H54 (cell line): ENCODE results near the gene FZD1.

ENCODE experiments used
- DNase-seq: peaks from one replicate; pipeline ENCODE4 v3.0.0; 2011; ENCODE audit warnings: low spot score, mixed read lengths; ENCODE audit not compliant: insufficient read length
- FAIRE-seq: peaks from 3 replicates; lab custom pipeline; 2011; peaks lifted over from hg19 to GRCh38; lab: Jason Lieb, UNC
- POLR2A ChIP-seq: IDR thresholded peaks from 2 replicates; pipeline ENCODE4 v1.6.1; 2011; ENCODE audit warnings: low read depth, mild to moderate bottlenecking, low read length

The FZD1 gene

DNA sequence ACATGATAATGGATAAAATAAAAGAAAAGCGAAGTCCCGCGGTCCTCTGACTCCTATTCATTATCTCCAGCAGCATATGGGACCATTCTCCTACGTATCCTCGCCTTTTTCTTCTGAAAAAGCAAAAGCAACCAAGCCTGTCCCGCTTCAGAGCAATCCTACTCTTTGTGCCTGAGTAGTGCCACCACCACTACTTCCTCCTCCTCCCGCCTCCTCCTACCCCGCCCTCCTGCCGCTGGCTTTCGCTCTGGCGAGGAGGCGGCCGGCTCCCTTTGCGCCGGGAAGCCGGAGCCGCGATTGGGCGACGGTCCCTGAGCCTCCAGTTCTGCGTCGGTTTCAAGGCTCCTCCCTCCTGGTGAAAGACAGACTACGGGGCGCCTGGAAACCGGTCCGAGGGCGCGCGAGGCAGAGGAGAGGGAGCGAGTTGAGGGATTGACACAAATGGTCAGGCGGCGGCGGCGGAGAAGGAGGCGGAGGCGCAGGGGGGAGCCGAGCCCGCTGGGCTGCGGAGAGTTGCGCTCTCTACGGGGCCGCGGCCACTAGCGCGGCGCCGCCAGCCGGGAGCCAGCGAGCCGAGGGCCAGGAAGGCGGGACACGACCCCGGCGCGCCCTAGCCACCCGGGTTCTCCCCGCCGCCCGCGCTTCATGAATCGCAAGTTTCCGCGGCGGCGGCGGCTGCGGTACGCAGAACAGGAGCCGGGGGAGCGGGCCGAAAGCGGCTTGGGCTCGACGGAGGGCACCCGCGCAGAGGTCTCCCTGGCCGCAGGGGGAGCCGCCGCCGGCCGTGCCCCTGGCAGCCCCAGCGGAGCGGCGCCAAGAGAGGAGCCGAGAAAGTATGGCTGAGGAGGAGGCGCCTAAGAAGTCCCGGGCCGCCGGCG is at the start of gene FZD1:
Gene FZD1, plus strand, starts transcription at position 388 of the 878 bp plus-strand sequence. Its CDS starts 448 bp downstream, at position 836.
- TF ChIP-seq POLR2A, result peak; percentile 83
- DNase-seq, result peak; percentile 82
- FAIRE-seq, result peak; percentile 50

DNA sequence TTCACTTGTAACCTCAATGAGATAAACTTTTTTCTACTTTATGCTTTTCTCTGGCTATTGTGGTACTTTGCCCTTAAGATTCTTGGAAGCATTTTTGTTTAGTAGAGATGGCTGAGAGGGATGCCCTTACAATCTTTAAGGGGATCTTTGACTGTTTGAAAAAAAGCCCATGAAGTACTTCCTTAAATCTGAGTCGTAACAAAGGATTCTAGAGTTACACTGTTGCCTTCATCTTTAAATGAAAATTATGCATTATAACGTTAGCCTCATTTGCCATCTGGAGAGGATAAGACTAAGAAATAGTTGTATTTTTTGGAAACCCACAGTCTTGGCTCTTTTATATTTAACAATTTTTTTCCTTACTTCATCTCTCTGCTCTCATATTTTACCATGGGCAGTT is 37.8 kb upstream of the FZD1 start:
- DNase-seq, result no peak
- no peak for FAIRE-seq
- no peak for TF ChIP-seq POLR2A

DNA sequence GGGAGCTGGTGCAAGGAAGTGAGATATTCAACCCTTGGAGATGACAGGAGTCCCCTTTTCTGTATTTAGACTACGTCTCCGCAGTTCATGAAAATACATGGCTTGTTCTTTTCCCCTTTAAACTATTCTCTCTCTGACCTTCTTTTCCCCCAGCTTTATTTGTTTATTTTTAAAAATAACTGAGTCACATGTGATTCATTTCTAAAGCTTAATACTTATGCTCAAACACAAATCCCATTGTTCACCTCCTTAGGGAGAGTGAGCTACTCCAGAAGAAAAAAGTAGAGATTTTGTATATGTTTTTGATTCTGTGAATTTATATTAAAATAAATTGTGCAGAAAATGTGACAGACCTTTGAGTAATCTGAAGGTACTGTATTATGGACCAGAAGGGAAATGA is 35.9 kb upstream of the FZD1 start:
- DNase-seq, result no peak
- no peak for TF ChIP-seq POLR2A
- no peak for FAIRE-seq

DNA sequence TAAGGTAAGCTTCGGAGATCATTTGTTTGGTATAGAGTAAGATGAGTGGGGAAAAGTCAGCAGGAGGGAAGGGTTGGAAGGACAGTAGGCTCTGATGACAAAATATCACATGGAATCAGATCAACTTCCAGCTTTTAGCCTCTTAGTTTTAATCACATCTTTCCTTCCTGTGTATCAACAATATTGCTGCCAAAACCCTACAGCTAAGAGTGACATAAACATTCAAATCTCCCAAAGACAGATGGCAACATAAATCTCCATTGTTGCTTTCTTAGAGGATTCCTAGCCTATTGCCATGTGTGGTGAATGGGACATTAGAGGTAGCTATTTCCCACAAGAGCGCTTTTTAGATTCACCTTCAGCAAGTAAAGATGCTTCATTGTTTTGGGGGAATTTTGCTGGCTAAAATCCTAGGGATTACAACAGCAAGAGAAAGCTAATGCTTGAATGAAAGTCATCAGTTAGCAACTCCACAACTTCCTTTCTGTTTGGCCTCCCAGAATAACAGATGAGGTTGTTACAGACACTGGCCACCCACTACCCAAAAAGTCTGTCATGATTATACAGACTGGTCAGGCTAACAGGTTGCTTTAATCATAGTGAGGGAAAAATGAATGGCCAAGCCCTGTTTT is 35.2 kb upstream of the FZD1 start:
- DNase-seq (no peak), FAIRE-seq (peak; percentile 30)
- TF ChIP-seq POLR2A, result no peak

DNA sequence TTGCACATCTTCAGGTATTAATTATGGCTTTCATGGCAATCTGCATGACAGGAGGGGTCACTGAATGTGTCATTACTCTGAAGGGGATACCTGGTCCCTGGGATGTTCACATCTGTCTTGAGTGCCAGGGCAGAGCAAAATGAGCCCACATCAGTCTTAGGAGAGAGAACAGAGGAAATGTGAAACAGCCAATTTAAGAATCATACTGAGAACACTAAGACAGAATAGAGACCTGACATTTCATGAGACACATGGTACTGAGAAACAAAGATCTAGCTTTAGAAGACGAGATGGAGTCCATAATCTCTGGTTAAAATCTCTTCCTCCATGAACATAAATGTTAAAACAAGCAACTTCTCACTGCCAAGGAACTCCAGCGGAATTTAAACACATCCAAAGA is 34.1 kb upstream of the FZD1 start:
- no peak for TF ChIP-seq POLR2A
- DNase-seq (no peak), FAIRE-seq (no peak)

DNA sequence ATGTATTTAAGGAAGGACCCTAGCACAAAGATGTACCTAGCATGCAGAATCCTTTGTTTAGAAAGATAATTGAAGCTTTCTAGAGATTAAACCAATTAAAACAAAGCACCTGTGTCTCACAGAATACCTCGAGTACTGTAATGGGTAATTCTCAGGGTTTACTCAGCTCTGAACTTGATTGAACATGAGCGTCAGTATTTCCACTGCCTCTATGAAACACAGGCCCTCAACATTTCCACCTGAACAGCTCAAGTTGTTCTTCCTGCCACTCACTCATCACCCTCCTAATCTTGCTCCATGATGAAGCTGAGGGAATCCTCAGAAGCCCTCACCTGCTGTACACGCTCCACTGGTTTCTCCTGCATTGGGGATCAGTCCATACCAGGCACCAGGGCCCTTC is 33.7 kb upstream of the FZD1 start:
- TF ChIP-seq POLR2A, result no peak
- no peak for FAIRE-seq
- no peak for DNase-seq

DNA sequence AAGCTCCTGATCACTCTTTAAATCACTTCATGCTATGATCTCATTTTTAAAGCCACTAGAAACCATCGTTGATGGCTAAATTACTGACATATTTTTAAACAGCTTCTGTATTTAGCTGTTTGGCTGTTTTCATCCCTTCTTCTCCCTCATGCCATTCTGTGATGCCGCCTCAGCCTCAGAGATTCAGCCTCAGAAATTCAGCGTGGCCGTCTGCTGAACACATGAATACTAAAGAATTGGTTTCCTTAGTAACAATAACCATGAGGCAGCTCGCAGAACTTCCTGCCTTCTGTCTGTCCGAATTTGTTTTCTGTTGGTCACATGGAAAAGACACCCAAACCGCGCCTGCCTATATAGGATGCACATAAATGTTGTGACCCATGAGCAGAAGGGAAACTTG is 31.0 kb upstream of the FZD1 start:
- FAIRE-seq, result no peak
- TF ChIP-seq POLR2A, result no peak
- no peak for DNase-seq

DNA sequence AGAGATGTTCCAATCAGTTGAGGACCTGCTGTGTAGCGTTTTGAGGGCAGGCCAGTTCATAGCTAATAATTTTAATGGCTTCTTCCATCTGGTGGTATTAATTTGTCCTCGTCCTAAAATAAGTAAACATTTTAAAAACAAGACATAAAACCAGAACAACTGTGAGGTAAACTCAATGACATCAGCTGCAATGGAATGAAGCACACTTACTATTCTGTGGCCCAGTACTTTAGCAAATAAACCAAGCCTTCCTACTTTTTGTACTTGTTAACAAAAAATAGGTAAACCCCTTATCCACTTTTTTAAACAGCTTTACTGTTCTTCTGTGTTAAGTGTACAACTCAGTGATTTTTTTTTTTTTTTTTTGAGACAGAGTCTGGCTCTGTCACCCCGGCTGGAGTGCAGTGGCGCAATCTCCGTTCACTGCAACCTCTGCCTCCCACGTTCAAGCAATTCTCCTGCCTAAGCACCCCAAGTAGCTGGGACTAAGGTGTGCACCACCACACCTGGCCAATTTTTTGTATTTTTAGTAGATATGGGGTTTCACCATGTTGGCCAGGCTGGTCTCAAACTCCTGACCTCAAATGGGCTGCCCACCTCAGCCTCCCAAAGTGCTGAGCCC is 28.9 kb upstream of the FZD1 start:
- no peak for TF ChIP-seq POLR2A
- FAIRE-seq (no peak), DNase-seq (no peak)

DNA sequence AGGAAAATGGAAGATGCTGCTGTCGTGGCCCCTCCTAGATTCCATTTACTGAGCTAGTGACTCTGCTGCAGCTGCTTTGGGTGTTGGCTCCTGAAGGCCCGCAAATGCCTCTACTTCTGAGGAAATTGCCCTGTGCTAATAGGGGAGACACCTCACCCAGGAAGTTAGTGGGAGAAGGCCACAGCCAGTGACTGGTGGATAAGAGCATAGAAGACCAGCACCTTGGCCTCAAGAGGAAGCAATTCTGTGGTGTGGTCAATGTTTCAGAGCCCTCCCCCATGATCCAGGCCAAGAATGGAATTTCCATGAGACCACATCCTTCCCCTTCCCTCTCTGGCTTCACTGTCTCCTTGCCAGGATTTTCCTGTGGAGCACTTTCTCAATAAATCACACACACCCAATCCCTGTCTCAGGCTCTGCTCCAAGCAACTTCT is 25.0 kb upstream of the FZD1 start:
- FAIRE-seq (peak; percentile 99), DNase-seq (peak; percentile 42)
- no peak for TF ChIP-seq POLR2A

DNA sequence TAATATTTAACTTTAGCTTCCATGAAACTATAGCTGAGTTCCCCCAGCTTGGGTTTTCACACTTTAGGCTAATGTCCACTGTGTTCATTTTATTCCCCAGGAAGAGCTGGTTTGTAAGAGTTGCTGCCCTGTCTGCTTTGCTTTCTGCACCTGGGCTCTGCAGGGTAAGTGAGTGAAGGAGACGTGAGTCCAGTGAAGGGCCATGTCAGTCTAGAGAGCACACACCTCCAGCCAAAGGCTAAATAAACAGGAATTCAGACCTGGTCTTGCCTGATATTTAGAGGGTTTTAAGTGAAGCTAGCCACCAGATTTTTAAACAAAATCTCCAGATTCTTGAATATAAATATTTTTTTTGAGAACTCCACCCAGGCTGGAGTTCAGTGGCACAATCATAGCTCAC is 24.5 kb upstream of the FZD1 start:
- no peak for TF ChIP-seq POLR2A
- FAIRE-seq (no peak), DNase-seq (no peak)

DNA sequence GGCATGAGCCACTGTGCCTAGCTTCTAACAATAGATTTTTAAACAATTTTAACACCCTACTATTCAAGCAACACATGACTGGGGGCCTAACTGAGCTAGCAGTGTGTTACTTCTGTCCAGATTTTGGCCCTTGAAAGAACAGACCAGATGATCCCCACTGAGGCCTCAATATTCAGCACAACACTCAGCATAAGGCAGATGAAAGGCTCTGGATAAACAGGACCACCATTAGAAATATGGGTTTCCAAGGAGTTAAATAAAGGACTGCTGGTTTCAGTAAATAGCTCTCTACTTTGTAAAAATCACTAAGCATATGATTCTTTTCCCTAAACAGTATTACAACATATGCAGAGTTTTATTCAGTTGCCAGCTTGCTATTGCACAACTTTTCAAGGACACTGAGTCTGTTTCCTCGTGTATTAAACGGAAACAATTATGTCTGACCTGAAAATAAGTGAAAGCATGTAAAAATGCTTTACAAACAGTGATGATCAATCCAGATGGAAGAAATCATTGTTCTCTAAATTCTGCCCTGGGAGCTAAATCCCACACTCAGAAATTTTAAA is 23.8 kb upstream of the FZD1 start:
- no peak for TF ChIP-seq POLR2A
- DNase-seq (no peak), FAIRE-seq (no peak)

DNA sequence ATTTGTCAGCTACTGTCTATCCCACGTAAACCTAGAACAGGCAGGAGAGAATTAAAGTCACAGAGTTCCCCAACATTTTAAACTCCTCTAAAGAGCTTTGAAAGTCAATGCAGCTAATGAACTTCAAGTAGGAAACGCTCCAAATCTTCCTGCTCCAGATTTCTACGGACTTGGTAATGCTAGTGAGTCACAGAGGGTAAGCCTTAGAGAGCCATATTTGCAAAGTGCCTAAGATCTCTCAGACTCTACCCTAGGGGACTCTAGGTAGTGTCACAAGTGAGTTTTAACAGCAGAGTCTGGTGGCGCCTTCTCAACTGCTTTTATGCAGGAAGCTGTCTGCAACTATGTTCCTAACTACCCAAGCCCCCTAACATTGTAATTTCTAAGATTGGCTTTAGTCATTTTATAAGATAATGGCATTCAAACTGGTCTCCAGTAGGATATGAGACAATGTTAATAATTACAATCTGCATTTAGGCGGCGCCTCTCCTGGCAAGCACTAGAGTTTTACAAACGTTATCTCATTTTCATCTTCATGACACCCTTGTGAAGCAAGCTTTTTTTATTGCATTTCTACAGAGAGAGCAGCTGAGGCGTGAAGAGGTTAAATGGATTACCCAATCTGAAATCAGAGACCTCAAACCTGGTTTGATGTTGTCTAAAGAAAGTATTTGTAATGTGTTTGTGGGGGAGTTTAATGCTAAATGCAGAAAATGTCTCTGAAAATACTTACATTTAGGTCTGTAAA is 22.0 kb upstream of the FZD1 start:
- DNase-seq (no peak), FAIRE-seq (peak; percentile 50)
- no peak for TF ChIP-seq POLR2A

DNA sequence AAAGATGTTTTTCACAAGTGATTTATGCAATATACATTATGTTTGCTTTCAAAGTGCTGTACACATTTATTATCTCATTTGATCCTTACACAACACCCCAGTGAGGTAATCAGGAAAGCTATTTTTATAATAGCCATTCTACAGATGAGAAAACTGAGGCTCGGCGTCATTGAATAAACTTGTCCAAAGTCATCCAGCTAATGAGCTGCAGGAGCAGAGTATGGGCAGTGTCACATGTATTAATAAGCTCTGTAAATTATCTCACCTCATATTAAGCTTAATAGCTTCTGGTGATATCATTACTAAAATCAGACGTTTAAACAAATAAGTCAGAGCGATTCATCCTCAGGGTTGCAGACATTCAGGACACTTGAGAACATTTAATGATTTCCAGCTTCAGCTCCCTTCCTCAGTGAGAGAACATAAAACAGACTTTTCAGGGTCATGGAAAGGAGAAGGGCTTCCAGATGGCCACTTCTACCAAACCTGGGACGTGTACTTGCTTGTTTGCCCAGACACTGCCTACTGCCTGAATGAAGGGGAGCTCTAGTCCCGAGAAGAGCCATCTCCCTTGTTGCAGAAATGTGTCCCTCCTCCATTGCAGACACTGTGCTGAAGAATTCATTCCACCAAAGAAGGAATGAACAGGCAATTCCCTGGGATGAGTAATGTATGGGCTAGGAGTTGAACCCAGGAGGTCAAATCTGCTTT is 20.5 kb upstream of the FZD1 start:
- DNase-seq (no peak), FAIRE-seq (no peak)
- no peak for TF ChIP-seq POLR2A
